A549 (cell line): ENCODE measurements around the gene JMJD4. TPM values are rescaled to one million over a fixed set of nuclear protein-coding genes. Genes with fewer than 3 reads are reported as not detected.

Experiments used
- ATAC-seq, 2 experiments: fragments of 200-7000 bp in 1 of 2; fragments of >200 bp in 1 of 2; cut with Nextera tagmentation in 1 of 2; cut with Tn5 transposase in 1 of 2; 3 replicates each; pipeline versions ENCODE4 v1.8.0 to v1.9.1; 2018 to 2020; ENCODE audit warnings: mild to moderate bottlenecking in 1 of 2, moderate library complexity in 1 of 2
- CTCF ChIA-PET: fragments of 300-600 bp; sonication (Branson Sonifier 250); formaldehyde crosslinking; extraction: SDS; loops from one replicate; lab custom pipeline; 2021; ENCODE audit warnings: antibody characterized with exemption, inconsistent platforms; lab: Yijun Ruan, JAX
- POLR2A ChIA-PET: fragments of 350-600 bp; formaldehyde crosslinking; extraction: SDS; loops from one replicate; lab custom pipeline; 2021; ENCODE audit warnings: antibody characterized with exemption, inconsistent platforms; lab: Yijun Ruan, JAX
- DNase-seq, 2 experiments: peaks; one replicate each; pipeline versions ENCODE4 v3.0.0 to v3.0.0-alpha.2; 2011 to 2016; ENCODE audit warnings: low read depth in 1 of 2, low spot score in 1 of 2
- FAIRE-seq: peaks from 2 replicates; lab custom pipeline; 2011; peaks lifted over from hg19 to GRCh38; lab: Jason Lieb, UNC
- H3K27ac ChIP-seq, 2 experiments: fragments of >200 bp; sonication (Bioruptor Twin); formaldehyde crosslinking; 3 replicates each; pipeline ENCODE4 v1.5.1; 2016 to 2017
- H3K4me1 ChIP-seq: fragments of >200 bp; sonication (Bioruptor Twin); formaldehyde crosslinking; 3 replicates; pipeline ENCODE4 v1.6.1; 2016
- H3K4me2 ChIP-seq: fragments of >200 bp; sonication (Bioruptor Twin); formaldehyde crosslinking; 3 replicates; pipeline ENCODE4 v1.6.1; 2016
- H3K4me3 ChIP-seq: fragments of >200 bp; sonication (Bioruptor Twin); formaldehyde crosslinking; 3 replicates; pipeline ENCODE4 v1.5.1; 2016
- H3K9me3 ChIP-seq: fragments of >200 bp; sonication (Bioruptor Twin); formaldehyde crosslinking; 3 replicates; pipeline ENCODE4 v1.6.1; 2016
- CEBPB ChIP-seq, 2 experiments: fragments of >200 bp in 1 of 2; sonication (Bioruptor Twin) in 1 of 2; formaldehyde crosslinking in 1 of 2; IDR thresholded peaks; 2 replicates each; pipeline ENCODE4 v1.6.1; 2012 to 2016
- E2F6 ChIP-seq: IDR thresholded peaks from 2 replicates; pipeline ENCODE4 v1.6.1; 2012; ENCODE audit warnings: low read depth, borderline replicate concordance
- EHMT2 ChIP-seq: fragments of 200-600 bp; sonication (generic); IDR thresholded peaks from 2 replicates; pipeline ENCODE4 v1.6.1; 2016; ENCODE audit warnings: antibody characterized with exemption, low read depth, mild to moderate bottlenecking, moderate library complexity
- ESRRA ChIP-seq: fragments of 150-350 bp; IDR thresholded peaks from 2 replicates; pipeline ENCODE4 v1.6.1; 2014; ENCODE audit warnings: mild to moderate bottlenecking, low read length, borderline replicate concordance
- FOSB ChIP-seq: fragments of 250-450 bp; sonication (Bioruptor Pico); IDR thresholded peaks from 2 replicates; pipeline ENCODE4 v1.5.0; 2020; ENCODE audit warnings: mild to moderate bottlenecking, moderate library complexity
- FOSL2 ChIP-seq, 2 experiments: fragments of 450-650 bp in 1 of 2; fragments of >200 bp in 1 of 2; sonication (Bioruptor Twin) in 1 of 2; formaldehyde crosslinking; IDR thresholded peaks; 2 replicates each; pipeline versions ENCODE4 v1.5.0 to v1.6.1; 2016 to 2020; ENCODE audit warnings: mild to moderate bottlenecking in 1 of 2, moderate library complexity in 1 of 2
- GATA3 ChIP-seq: IDR thresholded peaks from 2 replicates; pipeline ENCODE4 v1.6.1; 2012; ENCODE audit warnings: borderline replicate concordance
- HOXA7 ChIP-seq: fragments of 250-450 bp; sonication (Bioruptor Pico); IDR thresholded peaks from 2 replicates; pipeline ENCODE4 v1.5.0; 2020; ENCODE audit warnings: mild to moderate bottlenecking, moderate library complexity
- JUN ChIP-seq, 2 experiments: fragments of >200 bp; sonication (Bioruptor Twin); formaldehyde crosslinking; IDR thresholded peaks; 2 replicates in 1 of 2; 3 replicates in 1 of 2; pipeline ENCODE4 v1.6.1; 2016 to 2017
- MAX ChIP-seq: IDR thresholded peaks from 2 replicates; pipeline ENCODE4 v1.6.1; 2012
- NFE2L2 ChIP-seq: fragments of 150-350 bp; conservative IDR thresholded peaks from 2 replicates; pipeline ENCODE4 v1.6.1; 2014; ENCODE audit warnings: low read length
- NR3C1 ChIP-seq: fragments of >200 bp; sonication (Bioruptor Twin); formaldehyde crosslinking; IDR thresholded peaks from 3 replicates; pipeline ENCODE4 v1.6.1; 2017
- PBX3 ChIP-seq: IDR thresholded peaks from 2 replicates; pipeline ENCODE4 v1.6.1; 2012
- RAD21 ChIP-seq, 2 experiments: fragments of >200 bp in 1 of 2; sonication (Bioruptor Twin) in 1 of 2; formaldehyde crosslinking in 1 of 2; IDR thresholded peaks in 1 of 2; conservative IDR thresholded peaks in 1 of 2; 2 replicates in 1 of 2; 3 replicates in 1 of 2; pipeline ENCODE4 v1.6.1; 2012 to 2018; ENCODE audit warnings: inconsistent platforms in 1 of 2
- RARB ChIP-seq: fragments of 250-450 bp; sonication (Bioruptor Pico); IDR thresholded peaks from 2 replicates; pipeline ENCODE4 v1.8.0; 2021; ENCODE audit warnings: mild to moderate bottlenecking, moderate library complexity
- REST ChIP-seq: fragments of 200-600 bp; sonication (generic); IDR thresholded peaks from 2 replicates; pipeline ENCODE4 v1.6.1; 2016; ENCODE audit warnings: antibody characterized with exemption, mild to moderate bottlenecking, moderate library complexity
- RFX5 ChIP-seq: fragments of 450-650 bp; IDR thresholded peaks from 2 replicates; pipeline ENCODE4 v1.7.1; 2014; ENCODE audit warnings: antibody characterized with exemption, mild to moderate bottlenecking, moderate library complexity
- SREBF2 ChIP-seq: fragments of 450-650 bp; IDR thresholded peaks from 2 replicates; pipeline ENCODE4 v1.6.1; 2014; ENCODE audit warnings: mild to moderate bottlenecking, moderate library complexity
- USF2 ChIP-seq: fragments of 450-650 bp; IDR thresholded peaks from 2 replicates; pipeline ENCODE4 v1.6.1; 2014; ENCODE audit warnings: antibody characterized with exemption
- WGBS: methylation state at CpG from one replicate; pipeline ENCODE4 v1.1.6; 2017; ENCODE audit errors: missing lambda C conversion rate; 5-methylcytosine and 5-hydroxymethylcytosine counted together
- polyA plus RNA-seq, 4 experiments: library from polyadenylated mRNA; depleted of rRNA in 3 of 4; stranded (reverse); fragments of >200 nt; fragmentation: RNase III in 1 of 4; extraction: RNeasy Plus Mini Kit Qiagen cat#74134 plus additional on column Dnase treatment in 1 of 4; gene quantifications; 2 replicates in 3 of 4; 3 replicates in 1 of 4; pipeline ENCODE4 v1.2.3, GENCODE V29; 2011 to 2017

JMJD4 gene
- polyA plus RNA-seq, 2 of the 4 experiments (the other 2 are of a cell fraction): 18.8 to 21.2 TPM

GRCh38 chr1:227753999-227754711 is 19.1 kb upstream of the JMJD4 start:
- CTCF ChIA-PET: interaction anchor here (0.7 kb wide), 1 partner anchor 8 kb away, joined by 5 read pairs; no protein-coding TSS in a partner anchor
- 45% methylated on average over 7 of the region's 7 CpGs for WGBS
- no peak for TF ChIP-seq MAX
- no peak for TF ChIP-seq EHMT2
- no peak for TF ChIP-seq FOSB
- DNase-seq: no peak
- no peak for ATAC-seq
- no peaks in the 10 kb centered on the region for H3K9me3 ChIP-seq
- H3K4me3 ChIP-seq: no peak overlapping the region
- H3K4me2 ChIP-seq: peak overlapping the region; percentile 17; the same call in 1 of the 3 replicates
- H3K4me1 ChIP-seq: peaks cover 9% of the 10 kb centered on the region
- FAIRE-seq: no peak
- no peak overlapping the region for H3K27ac ChIP-seq
- POLR2A ChIA-PET: no interaction called here

GRCh38 chr1:227749916-227750710 is 15.0 kb upstream of the JMJD4 start:
- CTCF ChIA-PET: interaction anchor here (0.9 to 1.6 kb wide), 2 partner anchors 10 to 12 kb away, joined by 3 to 6 read pairs; no protein-coding TSS in a partner anchor
- Histone ChIP-seq H3K27ac (no peak overlapping the region), H3K4me3 (no peak overlapping the region), H3K4me1 (peaks cover 9% of the 10 kb centered on the region), H3K4me2 (no peak overlapping the region), H3K9me3 (no peaks in the 10 kb centered on the region)
- TF ChIP-seq SREBF2 (no peak), CEBPB (IDR thresholded peaks at IDR 0.05) (no peak)
- 92% methylated on average over 18 of the region's 19 CpGs for WGBS
- POLR2A ChIA-PET: no interaction called here
- ATAC-seq (no peak), DNase-seq (no peak), FAIRE-seq (no peak)

GRCh38 chr1:227749225-227749624 is 14.1 kb upstream of the JMJD4 start:
- 93% methylated on average over 6 of the region's 7 CpGs for WGBS
- FAIRE-seq (no peak), ATAC-seq (no peak), DNase-seq (no peak)
- ChIA-PET POLR2A (interaction anchor here (0.5 kb wide), 1 partner anchor 13 kb away, joined by 4 read pairs; no protein-coding TSS in a partner anchor), CTCF (interaction anchor here (1.6 kb wide), 1 partner anchor 12 kb away, joined by 6 read pairs; no protein-coding TSS in a partner anchor)
- H3K27ac ChIP-seq: no peak overlapping the region
- peaks cover 6% of the 10 kb centered on the region for H3K4me1 ChIP-seq
- no peak overlapping the region for H3K4me2 ChIP-seq
- no peak overlapping the region for H3K4me3 ChIP-seq
- TF ChIP-seq CEBPB (IDR thresholded peaks at IDR 0.05) (no peak), E2F6 (no peak)
- no peaks in the 10 kb centered on the region for H3K9me3 ChIP-seq

GRCh38 chr1:227748496-227749182 is 13.5 kb upstream of the JMJD4 start:
- ChIA-PET POLR2A (interaction anchor here (0.5 kb wide), 1 partner anchor 12 kb away, joined by 4 read pairs; no protein-coding TSS in a partner anchor), CTCF (no interaction called here)
- peak in 1 of 2 experiments; percentile 30; a peak in 1 of 6 replicates for ATAC-seq
- Histone ChIP-seq H3K27ac (no peak overlapping the region), H3K4me1 (no peaks in the 10 kb centered on the region; the same call in 2 of the 3 replicates), H3K4me2 (no peak overlapping the region), H3K4me3 (no peak overlapping the region), H3K9me3 (no peaks in the 10 kb centered on the region)
- no peak for FAIRE-seq
- no peak for DNase-seq
- whole genome bisulfite sequencing: 87% methylated on average over 7 of the region's 7 CpGs
- no peak for TF ChIP-seq JUN (IDR thresholded peaks at IDR 0.05)
- no peak for TF ChIP-seq NFE2L2
- TF ChIP-seq FOSL2 (IDR thresholded peaks at IDR 0.05): no peak
- TF ChIP-seq FOSL2 (CRISPR knock-in tag; IDR thresholded peaks at IDR 0.05): no peak
- no peak for TF ChIP-seq RFX5
- TF ChIP-seq ESRRA: no peak
- no peak for TF ChIP-seq HOXA7 (CRISPR knock-in tag)
- TF ChIP-seq GATA3: no peak
- TF ChIP-seq PBX3: no peak
- TF ChIP-seq RAD21 (conservative IDR thresholded peaks at IDR 0.05 in 1 of 2, IDR thresholded peaks at IDR 0.05 in 1 of 2): no peak
- TF ChIP-seq RARB (CRISPR knock-in tag): no peak
- no peak for TF ChIP-seq NR3C1
- TF ChIP-seq REST: no peak
- TF ChIP-seq USF2: no peak
